ENCODE measurements around the gene CDKL1.

DNA sequence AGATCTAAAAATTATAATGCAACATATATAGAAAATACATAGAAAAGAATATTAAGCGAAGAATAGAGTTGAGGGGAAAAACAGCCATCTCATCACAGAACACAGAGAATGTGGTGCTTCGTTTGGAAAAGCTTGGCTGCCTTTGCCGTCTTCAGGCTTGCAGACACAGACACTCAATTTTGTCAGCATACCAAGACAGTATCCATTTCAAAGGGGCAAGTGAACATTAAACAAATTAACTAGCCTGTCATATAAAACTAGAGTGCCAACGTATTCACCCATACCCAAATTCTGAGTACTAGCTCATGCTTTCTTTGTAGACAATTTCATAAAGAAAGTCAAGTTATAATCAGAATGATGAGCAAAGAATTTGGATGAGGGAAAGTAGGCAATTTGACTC, 44.1 kb downstream of the CDKL1 start:
- TF ChIP-seq, protein P1, sequence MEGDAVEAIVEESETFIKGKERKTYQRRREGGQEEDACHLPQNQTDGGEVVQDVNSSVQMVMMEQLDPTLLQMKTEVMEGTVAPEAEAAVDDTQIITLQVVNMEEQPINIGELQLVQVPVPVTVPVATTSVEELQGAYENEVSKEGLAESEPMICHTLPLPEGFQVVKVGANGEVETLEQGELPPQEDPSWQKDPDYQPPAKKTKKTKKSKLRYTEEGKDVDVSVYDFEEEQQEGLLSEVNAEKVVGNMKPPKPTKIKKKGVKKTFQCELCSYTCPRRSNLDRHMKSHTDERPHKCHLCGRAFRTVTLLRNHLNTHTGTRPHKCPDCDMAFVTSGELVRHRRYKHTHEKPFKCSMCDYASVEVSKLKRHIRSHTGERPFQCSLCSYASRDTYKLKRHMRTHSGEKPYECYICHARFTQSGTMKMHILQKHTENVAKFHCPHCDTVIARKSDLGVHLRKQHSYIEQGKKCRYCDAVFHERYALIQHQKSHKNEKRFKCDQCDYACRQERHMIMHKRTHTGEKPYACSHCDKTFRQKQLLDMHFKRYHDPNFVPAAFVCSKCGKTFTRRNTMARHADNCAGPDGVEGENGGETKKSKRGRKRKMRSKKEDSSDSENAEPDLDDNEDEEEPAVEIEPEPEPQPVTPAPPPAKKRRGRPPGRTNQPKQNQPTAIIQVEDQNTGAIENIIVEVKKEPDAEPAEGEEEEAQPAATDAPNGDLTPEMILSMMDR (IDR thresholded peaks at IDR 0.05) = no peak
- TF ChIP-seq EZH2 (IDR thresholded peaks at IDR 0.05; ENCODE audit: borderline replicate concordance, insufficient read depth, low read depth, low read length, poor library complexity, severe bottlenecking) = no peak
